H1 (cell line): ENCODE results near the gene RGS6. TPM values are rescaled to one million over a fixed set of nuclear protein-coding genes. Genes with fewer than 3 reads are reported as not detected.
"Not testable (repeated sequence)": the region's sequence is repeated elsewhere in the genome, so short reads cannot be mapped to it uniquely, and the experiment has no call there.

Source experiments
- CTCF ChIA-PET: fragments of 300-600 bp; sonication (Branson Sonifier 250); formaldehyde crosslinking; loops from one replicate; lab custom pipeline; 2021; ENCODE audit not compliant: partially characterized antibody; lab: Charles Lee
- POLR2A ChIA-PET: fragments of 300-600 bp; sonication (Branson Sonifier 250); formaldehyde crosslinking; loops from one replicate; lab custom pipeline; 2021; ENCODE audit warnings: inconsistent platforms; ENCODE audit not compliant: partially characterized antibody; lab: Charles Lee
- DNase-seq, 2 experiments: peaks; one replicate each; pipeline versions ENCODE4 v3.0.0 to v3.0.0-alpha.2; 2010 to 2022; ENCODE audit warnings: low spot score in 2 of 2, low read depth in 1 of 2, mixed read lengths in 1 of 2
- FAIRE-seq: peaks from 2 replicates; lab custom pipeline; 2011; peaks lifted over from hg19 to GRCh38; lab: Jason Lieb, UNC
- H2AFZ ChIP-seq: 2 replicates; pipeline ENCODE4 v1.8.1; 2012; ENCODE audit warnings: low read length, inconsistent platforms
- H2AK5ac ChIP-seq: 2 replicates; pipeline ENCODE4 v1.6.1; 2013; ENCODE audit warnings: low read depth, low read length
- H2BK120ac ChIP-seq: replicated peaks from 2 replicates; pipeline ENCODE3; 2013; ENCODE audit warnings: low read depth, low read length, inconsistent platforms
- H2BK12ac ChIP-seq: 2 replicates; pipeline ENCODE4 v1.6.1; 2013; ENCODE audit warnings: low read depth, low read length
- H2BK15ac ChIP-seq: 2 replicates; pipeline ENCODE4 v1.6.1; 2013; ENCODE audit warnings: low read length
- H2BK20ac ChIP-seq: 2 replicates; pipeline ENCODE4 v1.6.1; 2013; ENCODE audit warnings: low read length
- H2BK5ac ChIP-seq: 2 replicates; pipeline ENCODE4 v1.6.1; 2013; ENCODE audit warnings: low read depth, low read length
- H3K14ac ChIP-seq: 2 replicates; pipeline ENCODE4 v1.6.1; 2013; ENCODE audit warnings: inconsistent platforms; ENCODE audit not compliant: insufficient read length
- H3K18ac ChIP-seq: 2 replicates; pipeline ENCODE4 v1.6.1; 2013; ENCODE audit warnings: low read length; ENCODE audit errors: extremely low read depth
- H3K23ac ChIP-seq: 2 replicates; pipeline ENCODE4 v1.6.1; 2013; ENCODE audit warnings: inconsistent platforms; ENCODE audit not compliant: insufficient read length
- H3K23me2 ChIP-seq: 2 replicates; pipeline ENCODE4 v1.6.1; 2013; ENCODE audit warnings: low read depth, low read length
- H3K27ac ChIP-seq: 2 replicates; pipeline ENCODE4 v1.6.1; 2011; ENCODE audit warnings: low read depth, low read length, inconsistent platforms
- H3K27me3 ChIP-seq, 4 experiments: replicated peaks in 1 of 4; 1 replicate in 1 of 4; 2 replicates in 3 of 4; pipeline versions ENCODE4 v1.6.1 to v1.8.1; 2011 to 2013; ENCODE audit warnings: low read length in 3 of 4, mild to moderate bottlenecking in 3 of 4, inconsistent platforms in 2 of 4, mixed read lengths in 2 of 4, moderate library complexity in 1 of 4; ENCODE audit not compliant: control insufficient read depth in 3 of 4, insufficient read depth in 3 of 4; ENCODE audit errors: extremely low read depth in 1 of 4
- H3K36me3 ChIP-seq, 4 experiments: 2 replicates each; pipeline versions ENCODE4 v1.6.1 to v1.8.1; 2011 to 2013; ENCODE audit warnings: mild to moderate bottlenecking in 4 of 4, low read length in 3 of 4, moderate library complexity in 2 of 4, control low read depth in 1 of 4, inconsistent platforms in 1 of 4; ENCODE audit not compliant: insufficient read depth in 4 of 4, control insufficient read depth in 2 of 4
- H3K4ac ChIP-seq: replicated peaks from 2 replicates; pipeline ENCODE3; 2013; ENCODE audit warnings: low read length, low read depth, mixed read lengths, inconsistent platforms; ENCODE audit not compliant: insufficient read length
- H3K4me1 ChIP-seq, 4 experiments: replicated peaks in 1 of 4; 1 replicate in 1 of 4; 2 replicates in 3 of 4; pipeline versions ENCODE4 v1.6.1 to v1.8.1; 2011 to 2013; ENCODE audit warnings: low read length in 3 of 4, inconsistent platforms in 2 of 4, mixed read lengths in 1 of 4; ENCODE audit not compliant: insufficient read depth in 4 of 4, control insufficient read depth in 3 of 4
- H3K4me2 ChIP-seq, 2 experiments: 2 replicates each; pipeline versions ENCODE4 v1.6.1 to v1.8.1; 2011 to 2013; ENCODE audit warnings: low read depth in 2 of 2, low read length in 2 of 2, control low read depth in 1 of 2, inconsistent platforms in 1 of 2, mild to moderate bottlenecking in 1 of 2; ENCODE audit not compliant: insufficient read depth in 1 of 2
- H3K4me3 ChIP-seq, 4 experiments: fragments of 200-600, 300-600 bp in 1 of 4; sonication (generic), shearing (Covaris generic), sonication (Bioruptor Twin) in 1 of 4; 2 replicates each; pipeline versions ENCODE4 v1.5.1 to v1.8.1; 2011 to 2016; ENCODE audit warnings: low read length in 4 of 4, low read depth in 3 of 4, control low read depth in 2 of 4, inconsistent platforms in 2 of 4, mild to moderate bottlenecking in 2 of 4, mixed read lengths in 1 of 4, moderate library complexity in 1 of 4; ENCODE audit not compliant: insufficient read depth in 2 of 4; ENCODE audit errors: extremely low read depth in 1 of 4
- H3K56ac ChIP-seq: replicated peaks from 2 replicates; pipeline ENCODE3; 2013; ENCODE audit warnings: low read depth, mild to moderate bottlenecking, mixed read lengths, low read length, inconsistent platforms; ENCODE audit not compliant: insufficient read length
- H3K79me1 ChIP-seq: 2 replicates; pipeline ENCODE4 v1.6.1; 2013; ENCODE audit warnings: low read depth, low read length, control low read depth
- H3K79me2 ChIP-seq, 2 experiments: 2 replicates each; pipeline versions ENCODE4 v1.6.1 to v1.8.1; 2012 to 2013; ENCODE audit warnings: low read length in 2 of 2, mild to moderate bottlenecking in 2 of 2, inconsistent platforms in 1 of 2; ENCODE audit not compliant: insufficient read depth in 2 of 2, control insufficient read depth in 1 of 2
- H3K9ac ChIP-seq, 4 experiments: replicated peaks in 1 of 4; 1 replicate in 1 of 4; 2 replicates in 3 of 4; pipeline versions ENCODE4 v1.6.1 to v1.8.1; 2011 to 2013; ENCODE audit warnings: low read depth in 3 of 4, low read length in 3 of 4, control low read depth in 2 of 4, mild to moderate bottlenecking in 2 of 4, moderate library complexity in 2 of 4, inconsistent platforms in 1 of 4; ENCODE audit errors: extremely low read depth in 1 of 4
- H3K9me3 ChIP-seq, 2 experiments: 2 replicates each; pipeline versions ENCODE4 v1.6.1 to v1.8.1; 2012 to 2013; ENCODE audit warnings: mild to moderate bottlenecking in 2 of 2, moderate library complexity in 2 of 2, control low read depth in 1 of 2, inconsistent platforms in 1 of 2, low read depth in 1 of 2, low read length in 1 of 2, mixed read lengths in 1 of 2; ENCODE audit not compliant: insufficient read depth in 2 of 2
- H4K20me1 ChIP-seq, 2 experiments: replicated peaks in 1 of 2; 2 replicates each; pipeline versions ENCODE3 to v1.8.1; 2011 to 2013; ENCODE audit warnings: inconsistent platforms in 2 of 2, low read length in 2 of 2, mild to moderate bottlenecking in 1 of 2; ENCODE audit not compliant: insufficient read depth in 2 of 2, control insufficient read depth in 1 of 2
- H4K5ac ChIP-seq: 2 replicates; pipeline ENCODE4 v1.6.1; 2013; ENCODE audit warnings: low read length, low read depth, mixed read lengths, inconsistent platforms; ENCODE audit not compliant: insufficient read length
- H4K8ac ChIP-seq: 2 replicates; pipeline ENCODE4 v1.8.0; 2013; ENCODE audit warnings: mild to moderate bottlenecking, moderate library complexity, low read length, inconsistent platforms; ENCODE audit not compliant: insufficient read depth; ENCODE audit errors: extremely low read depth
- H4K91ac ChIP-seq: replicated peaks from 2 replicates; pipeline ENCODE3; 2013; ENCODE audit warnings: low read length, mixed read lengths, inconsistent platforms; ENCODE audit not compliant: insufficient read length
- WGBS, 2 experiments: shearing (Covaris generic) in 1 of 2; methylation state at CpG; one replicate each; pipeline versions ENCODE4 v1.1.6 to v1.1.7; 2013 to 2015; ENCODE audit warnings: low lambda C conversion rate in 2 of 2, mixed read lengths in 2 of 2, inconsistent platforms in 1 of 2, low coverage in 1 of 2, missing lambda C conversion rate in 1 of 2; ENCODE audit not compliant: insufficient replicate concordance in 2 of 2, insufficient coverage in 1 of 2, insufficient read length in 1 of 2; ENCODE audit errors: extremely low coverage in 1 of 2, missing lambda C conversion rate in 1 of 2; 5-methylcytosine and 5-hydroxymethylcytosine counted together
- polyA plus RNA-seq, 7 experiments: library from polyadenylated mRNA; depleted of rRNA in 3 of 7; stranded (reverse) in 5 of 7; unstranded in 2 of 7; fragments of >200 nt in 5 of 7; fragments of 200-250 nt in 2 of 7; gene quantifications; 1 replicate in 5 of 7; 2 replicates in 1 of 7; 4 replicates in 1 of 7; pipeline versions ENCODE4 v1.2.1 to v1.2.3, GENCODE V29; 2011 to 2013; ENCODE audit warnings: missing spikeins in 2 of 7, mixed read lengths in 2 of 7
- total RNA-seq: library from RNA; stranded (reverse); fragmentation: NEBNext Ultra II Directional; extraction: Animal tissue kit (Norgen Biotek cat#: 25700); gene quantifications from 2 replicates; pipeline ENCODE4 v1.2.1, GENCODE V29; 2021

The RGS6 gene
- total and polyA plus RNA-seq, 2 of the 8 experiments (the other 6 are each of a cell fraction or from before 2014, with no cell fraction given): 0.26 to 1.1 TPM

DNA sequence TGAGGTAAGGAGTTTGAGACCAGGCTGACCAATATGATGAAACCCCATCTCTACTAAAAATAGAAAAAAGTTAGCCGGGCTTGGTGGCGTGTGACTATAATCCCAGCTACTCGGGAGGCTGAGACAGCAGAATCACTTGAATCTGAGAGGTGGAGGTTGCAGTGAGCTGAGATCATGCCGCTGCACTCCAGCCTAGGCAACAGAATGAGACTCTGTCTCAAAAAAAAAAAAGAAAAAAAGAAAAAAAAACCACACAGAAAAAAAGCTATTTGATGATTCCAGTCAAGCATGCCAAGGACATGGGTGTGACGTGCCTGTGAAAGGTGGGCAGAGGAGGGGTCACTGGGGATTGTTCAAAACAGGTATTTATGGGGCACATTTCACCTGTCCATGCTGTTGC is 545.3 kb downstream of the RGS6 start:
- H3K18ac ChIP-seq, H3K4me3 ChIP-seq, H3K79me2 ChIP-seq, H3K4me2 ChIP-seq, H3K23ac ChIP-seq, H3K14ac ChIP-seq, H3K27me3 ChIP-seq, H3K4ac ChIP-seq, H3K36me3 ChIP-seq, H2BK20ac ChIP-seq, H3K56ac ChIP-seq, H2BK5ac ChIP-seq, H2AFZ ChIP-seq, H3K4me1 ChIP-seq, H2BK15ac ChIP-seq, DNase-seq, H2AK5ac ChIP-seq, H4K8ac ChIP-seq, H4K5ac ChIP-seq, H2BK120ac ChIP-seq, H3K23me2 ChIP-seq, H2BK12ac ChIP-seq, H3K9me3 ChIP-seq, H4K91ac ChIP-seq, H4K20me1 ChIP-seq, H3K79me1 ChIP-seq, POLR2A ChIA-PET, H3K9ac ChIP-seq, FAIRE-seq, H3K27ac ChIP-seq: not testable (repeated sequence)
- CTCF ChIA-PET: interaction anchor here (1.1 to 1.5 kb wide), 2 partner anchors 36 to 427 kb away, joined by 4 to 6 read pairs; no protein-coding TSS in a partner anchor
- 93% methylated on average over 4 of the region's 5 CpGs; no CpG with 5 or more reads in 1 of the 2 experiments for WGBS, 2 experiments
